K562 (cell line): ENCODE measurements around the gene GLRA3. TPM values are rescaled to one million over a fixed set of nuclear protein-coding genes. Genes with fewer than 3 reads are reported as not detected.
A peak's percentile ranks its signal among the peaks of the same experiment; 100 is the strongest.

Experiments used
- CHAMP1 ChIP-seq: fragments of 450-650 bp; IDR thresholded peaks from 2 replicates; pipeline ENCODE4 v1.6.1; 2016; ENCODE audit warnings: mild to moderate bottlenecking
- E2F6 ChIP-seq, 2 experiments: IDR thresholded peaks; 2 replicates each; pipeline ENCODE4 v1.6.1; 2011; ENCODE audit warnings: borderline replicate concordance in 1 of 2, control low read depth in 1 of 2, low read depth in 1 of 2, low read length in 1 of 2, mild to moderate bottlenecking in 1 of 2, mixed read lengths in 1 of 2, moderate library complexity in 1 of 2; ENCODE audit not compliant: insufficient read depth in 1 of 2, insufficient read length in 1 of 2, poor library complexity in 1 of 2, severe bottlenecking in 1 of 2; ENCODE audit errors: extremely low read depth in 1 of 2
- PHB ChIP-seq: fragments of 250-450 bp; sonication (Bioruptor Pico); IDR thresholded peaks from 2 replicates; pipeline ENCODE4 v1.5.0; 2021
- PRDM10 ChIP-seq: fragments of 450-650 bp; IDR thresholded peaks from 2 replicates; pipeline ENCODE4 v1.6.1; 2018; ENCODE audit not compliant: partially characterized antibody
- RBM14 ChIP-seq: fragments of 200-400 bp; formaldehyde crosslinking; IDR thresholded peaks from 2 replicates; pipeline ENCODE4 v1.6.1; 2018; ENCODE audit warnings: low read depth, mild to moderate bottlenecking, low read length, moderate library complexity, borderline replicate concordance; ENCODE audit not compliant: insufficient read depth
- RREB1 ChIP-seq: fragments of 250-450 bp; sonication (Bioruptor Pico); IDR thresholded peaks from 2 replicates; pipeline ENCODE4 v1.4.0; 2020
- ZNF239 ChIP-seq: fragments of 250-450 bp; sonication (Bioruptor Pico); IDR thresholded peaks from 2 replicates; pipeline ENCODE4 v1.4.0; 2020; ENCODE audit warnings: mild to moderate bottlenecking
- ZNF280B ChIP-seq: fragments of 250-450 bp; sonication (Bioruptor Pico); IDR thresholded peaks from 2 replicates; pipeline ENCODE4 v1.5.1; 2021; ENCODE audit warnings: mild to moderate bottlenecking
- ZNF785 ChIP-seq: fragments of 250-450 bp; sonication (Bioruptor Pico); IDR thresholded peaks from 2 replicates; pipeline ENCODE4 v1.4.0; 2020; ENCODE audit warnings: mild to moderate bottlenecking
- polyA plus RNA-seq, 8 experiments: library from polyadenylated mRNA; depleted of rRNA in 4 of 8; stranded (reverse) in 5 of 8; unstranded in 3 of 8; fragments of >200 nt; fragmentation: Nextera tagmentation in 2 of 8; fragmentation: Illumina TruSeq in 1 of 8; extraction: Ambion mirVana in 2 of 8; extraction: Trizol in 1 of 8; gene quantifications; 2 replicates each; pipeline versions ENCODE4 v1.2.1 to v1.2.3, GENCODE V29; 2011 to 2014; ENCODE audit warnings: inconsistent platforms in 1 of 8, missing spikeins in 1 of 8
- total RNA-seq, 7 experiments: library from RNA; depleted of rRNA in 6 of 7; stranded (reverse); fragments of >200 nt in 6 of 7; fragmentation: Illumina TruSeq in 2 of 7; extraction: Trizol in 2 of 7; gene quantifications; 2 replicates each; pipeline versions ENCODE4 v1.2.1 to v1.2.3, GENCODE V29; 2011 to 2021; ENCODE audit warnings: low replicate concordance in 1 of 7

GLRA3 gene
- total and polyA plus RNA-seq, 9 of the 15 experiments (the other 6 are each of a cell fraction or from before 2014, with no cell fraction given), result 0.06 to 0.14 (median 0.08) TPM; not detected in 2

GRCh38 chr4:174631901-174632758 lies 196.9 kb downstream of the GLRA3 start (continued):
- TF ChIP-seq RBM14, result no peak
- TF ChIP-seq ZNF280B (CRISPR knock-in tag), result no peak
- TF ChIP-seq RREB1 (CRISPR knock-in tag), result no peak
- TF ChIP-seq PHB, result no peak
- TF ChIP-seq ZNF785, result no peak
- TF ChIP-seq E2F6 (IDR thresholded peaks at IDR 0.05; ENCODE audit: borderline replicate concordance in 1 of 2, extremely low read depth in 1 of 2, insufficient read depth in 1 of 2, insufficient read length in 1 of 2, low read depth in 1 of 2, low read length in 1 of 2, poor library complexity in 1 of 2, severe bottlenecking in 1 of 2), result no peak
- TF ChIP-seq PRDM10, result no peak
- no peak for TF ChIP-seq ZNF239 (CRISPR knock-in tag)
- TF ChIP-seq CHAMP1, result 0 out of 2 replicates have a peak, but pooled peaks have one; percentile 40
